ENCODE measurements around the gene SELL. TPM values are rescaled to one million over a fixed set of nuclear protein-coding genes. Genes with fewer than 3 reads are reported as not detected.
A peak's percentile ranks its signal among the peaks of the same experiment; 100 is the strongest.

Gene SELL
- total RNA-seq (100 to 1,000 TPM; 378 to 396 TPM), polyA plus RNA-seq (1,000 to 10,000 TPM in 1 of 2 donors, 100 to 1,000 TPM in 1; 876 to 1,603 TPM)

GRCh38 chr1:169711469-169712308, at the start of gene SELL:
TSS of gene SELL (minus strand) at chr1:169711620. CDS start at chr1:169711498, 122 bp downstream.
- H3K36me3 Mint-ChIP-seq, result peaks cover 20 to 22% of the 10 kb centered on the region in 2 donors
- Histone ChIP-seq H3K27me3 (ENCODE audit: insufficient read depth, low read length) (no peaks in the 10 kb centered on the region), H3K36me3 (ENCODE audit: insufficient read depth, low read length) (no peaks in the 10 kb centered on the region), H3K4me3 (ENCODE audit: low read length in 2 of 2) (peak within 1 kb of the TSS; percentile 55 to 61), H3K4me1 (ENCODE audit: insufficient read depth, low read length) (peaks cover 18% of the 10 kb centered on the region), H3K9me3 (ENCODE audit: control insufficient read depth in 1 of 2, low read length in 2 of 2) (no peaks in the 10 kb centered on the region), H3K27ac (ENCODE audit: low read depth, low read length) (peak within 1 kb of the TSS; percentile 48)
- peaks cover 3 to 4% of the 10 kb centered on the region in 2 donors for H3K27me3 Mint-ChIP-seq
- H3K4me1 Mint-ChIP-seq, result peaks cover 16 to 28% (median 24%) of the 10 kb centered on the region in 4 donors
- ChIA-PET POLR2A (ENCODE audit: partially characterized antibody) (interaction anchor here (0.9 to 2.9 kb wide), 12 partner anchors 9 to 161 kb away, joined by 3 to 78 read pairs (median 8); partner anchors contain the start of genes F5 and METTL18), CTCF (ENCODE audit: partially characterized antibody) (interaction anchor here (0.7 to 4.5 kb wide), 41 partner anchors 10 to 343 kb away, joined by 3 to 246 read pairs (median 4); partner anchors contain the start of genes BLZF1 and F5)
- peak within 1 kb of the TSS; percentile 70 to 95 (median 86) for H3K27ac Mint-ChIP-seq
- intact Hi-C loops (cut with micrococcal nuclease), result loop anchor here (1.0 to 5.0 kb wide), 11 partner anchors 10 to 344 kb away; partner anchors contain the start of genes BLZF1, F5, METTL18 and NME7
- peak; percentile 75 to 83 (median 78) for DNase-seq
- H3K4me3 Mint-ChIP-seq, result peak within 1 kb of the TSS; percentile 87 to 96 (median 92)
- peaks cover 0 to 20% (median 5%) of the 10 kb centered on the region in 8 donors for H3K9me3 Mint-ChIP-seq

GRCh38 chr1:169759038-169759437, 47.6 kb upstream of the SELL start:
- peaks cover 0 to 6% (median 0%) of the 10 kb centered on the region in 8 donors for H3K9me3 Mint-ChIP-seq
- ChIA-PET CTCF (ENCODE audit: partially characterized antibody) (no interaction called here), POLR2A (ENCODE audit: partially characterized antibody) (no interaction called here)
- Histone ChIP-seq H3K27ac (ENCODE audit: low read depth, low read length) (no peak overlapping the region), H3K36me3 (ENCODE audit: insufficient read depth, low read length) (no peaks in the 10 kb centered on the region), H3K4me1 (ENCODE audit: insufficient read depth, low read length) (no peaks in the 10 kb centered on the region), H3K4me3 (ENCODE audit: low read length in 2 of 2) (no peak overlapping the region), H3K27me3 (ENCODE audit: insufficient read depth, low read length) (no peaks in the 10 kb centered on the region), H3K9me3 (ENCODE audit: control insufficient read depth in 1 of 2, low read length in 2 of 2) (no peaks in the 10 kb centered on the region)
- H3K4me3 Mint-ChIP-seq, result no peak overlapping the region
- no peak overlapping the region for H3K27ac Mint-ChIP-seq
- no peaks in the 10 kb centered on the region for H3K36me3 Mint-ChIP-seq
- H3K27me3 Mint-ChIP-seq, result peaks cover 2 to 7% of the 10 kb centered on the region in 2 donors
- H3K4me1 Mint-ChIP-seq, result no peaks in the 10 kb centered on the region
- intact Hi-C loops (cut with micrococcal nuclease), result no loop called here
- no peak for DNase-seq

GRCh38 chr1:169753549-169753948, 42.1 kb upstream of the SELL start:
- Mint-ChIP-seq H3K4me1 (no peaks in the 10 kb centered on the region), H3K27me3 (peaks cover 5% of the 10 kb centered on the region in 2 donors), H3K36me3 (no peaks in the 10 kb centered on the region), H3K9me3 (no peaks in the 10 kb centered on the region), H3K4me3 (no peak overlapping the region), H3K27ac (no peak overlapping the region)
- H3K36me3 ChIP-seq (ENCODE audit: insufficient read depth, low read length), result no peaks in the 10 kb centered on the region
- intact Hi-C loops (cut with micrococcal nuclease), result no loop called here
- no peaks in the 10 kb centered on the region for H3K4me1 ChIP-seq (ENCODE audit: insufficient read depth, low read length)
- no peaks in the 10 kb centered on the region for H3K9me3 ChIP-seq (ENCODE audit: control insufficient read depth in 1 of 2, low read length in 2 of 2)
- CTCF ChIA-PET (ENCODE audit: partially characterized antibody), result no interaction called here
- H3K27ac ChIP-seq (ENCODE audit: low read depth, low read length), result no peak overlapping the region
- DNase-seq, result no peak
- H3K4me3 ChIP-seq (ENCODE audit: low read length in 2 of 2), result no peak overlapping the region
- POLR2A ChIA-PET (ENCODE audit: partially characterized antibody), result no interaction called here
- H3K27me3 ChIP-seq (ENCODE audit: insufficient read depth, low read length), result no peaks in the 10 kb centered on the region

- Mint-ChIP-seq H3K27ac (no peak overlapping the region), H3K4me1 (no peaks in the 10 kb centered on the region), H3K27me3 (peaks cover 3 to 5% of the 10 kb centered on the region in 2 donors), H3K9me3 (no peaks in the 10 kb centered on the region), H3K36me3 (no peaks in the 10 kb centered on the region), H3K4me3 (no peak overlapping the region)
- no peaks in the 10 kb centered on the region for H3K27me3 ChIP-seq (ENCODE audit: insufficient read depth, low read length)
- H3K4me3 ChIP-seq (ENCODE audit: low read length in 2 of 2), result no peak overlapping the region
- H3K27ac ChIP-seq (ENCODE audit: low read depth, low read length), result no peak overlapping the region
- DNase-seq, result no peak
- ChIA-PET CTCF (ENCODE audit: partially characterized antibody) (no interaction called here), POLR2A (ENCODE audit: partially characterized antibody) (no interaction called here)
- no peaks in the 10 kb centered on the region for H3K4me1 ChIP-seq (ENCODE audit: insufficient read depth, low read length)
- no peaks in the 10 kb centered on the region for H3K9me3 ChIP-seq (ENCODE audit: control insufficient read depth in 1 of 2, low read length in 2 of 2)
- no peaks in the 10 kb centered on the region for H3K36me3 ChIP-seq (ENCODE audit: insufficient read depth, low read length)
- intact Hi-C loops (cut with micrococcal nuclease), result no loop called here
Measured at GRCh38 chr1:169750041-169750440, 38.6 kb upstream of the SELL start.

- DNase-seq, result no peak
- intact Hi-C loops (cut with micrococcal nuclease), result no loop called here
- Mint-ChIP-seq H3K36me3 (no peaks in the 10 kb centered on the region), H3K27ac (peak overlapping the region in 1 of 7 donors; percentile 3), H3K27me3 (peaks cover 4 to 6% of the 10 kb centered on the region in 2 donors), H3K4me1 (no peaks in the 10 kb centered on the region), H3K4me3 (no peak overlapping the region), H3K9me3 (peaks cover 0 to 5% (median 0%) of the 10 kb centered on the region in 8 donors)
- Histone ChIP-seq H3K27me3 (ENCODE audit: insufficient read depth, low read length) (no peaks in the 10 kb centered on the region), H3K9me3 (ENCODE audit: control insufficient read depth in 1 of 2, low read length in 2 of 2) (no peaks in the 10 kb centered on the region), H3K4me1 (ENCODE audit: insufficient read depth, low read length) (no peaks in the 10 kb centered on the region), H3K4me3 (ENCODE audit: low read length in 2 of 2) (no peak overlapping the region), H3K27ac (ENCODE audit: low read depth, low read length) (no peak overlapping the region), H3K36me3 (ENCODE audit: insufficient read depth, low read length) (no peaks in the 10 kb centered on the region)
- POLR2A ChIA-PET (ENCODE audit: partially characterized antibody), result no interaction called here
- CTCF ChIA-PET (ENCODE audit: partially characterized antibody), result no interaction called here
Measured at GRCh38 chr1:169746550-169746949, 35.1 kb upstream of the SELL start.

GRCh38 chr1:169745015-169745861, 33.8 kb upstream of the SELL start:
- CTCF ChIA-PET (ENCODE audit: partially characterized antibody), result no interaction called here

More at GRCh38 chr1:169745015-169745861, 33.8 kb upstream of the SELL start:
- no peaks in the 10 kb centered on the region for H3K4me1 ChIP-seq (ENCODE audit: insufficient read depth, low read length)
- intact Hi-C loops (cut with micrococcal nuclease), result no loop called here
- no peak for DNase-seq
- POLR2A ChIA-PET (ENCODE audit: partially characterized antibody), result no interaction called here
- Mint-ChIP-seq H3K27ac (no peak overlapping the region), H3K27me3 (peaks cover 4 to 6% of the 10 kb centered on the region in 2 donors), H3K36me3 (no peaks in the 10 kb centered on the region), H3K4me3 (no peak overlapping the region), H3K9me3 (peaks cover 0 to 5% (median 0%) of the 10 kb centered on the region in 8 donors), H3K4me1 (no peaks in the 10 kb centered on the region)
- H3K36me3 ChIP-seq (ENCODE audit: insufficient read depth, low read length), result no peaks in the 10 kb centered on the region
- H3K4me3 ChIP-seq (ENCODE audit: low read length in 2 of 2), result no peak overlapping the region
- no peaks in the 10 kb centered on the region for H3K27me3 ChIP-seq (ENCODE audit: insufficient read depth, low read length)
- H3K27ac ChIP-seq (ENCODE audit: low read depth, low read length), result no peak overlapping the region
- no peaks in the 10 kb centered on the region for H3K9me3 ChIP-seq (ENCODE audit: control insufficient read depth in 1 of 2, low read length in 2 of 2)
